Erythroblast (primary cell): ENCODE data around the gene PSTK.

Source experiments
- GATA1 ChIP-seq: IDR thresholded peaks from 2 replicates; pipeline ENCODE4 v1.6.1; 2011; ENCODE audit warnings: low read depth, mild to moderate bottlenecking, control low read depth, low read length, moderate library complexity
- POLR2A ChIP-seq: IDR thresholded peaks from 2 replicates; pipeline ENCODE4 v1.6.1; 2011; ENCODE audit warnings: mild to moderate bottlenecking, low read length

GRCh38 chr10:122990278-122990677 is 10.1 kb downstream of the PSTK start:
- TF ChIP-seq POLR2A: no peak
- no peak for TF ChIP-seq GATA1
